GM19328 (cell line): ENCODE results near the gene PTPRN2.

ENCODE experiments used
- ATAC-seq: cut with Tn5 transposase; IDR thresholded peaks from one replicate; pipeline ENCODE4 v1.9.1; 2021; ENCODE audit warnings: mild to moderate bottlenecking, moderate library complexity; ENCODE audit not compliant: unreplicated experiment

The PTPRN2 gene

DNA sequence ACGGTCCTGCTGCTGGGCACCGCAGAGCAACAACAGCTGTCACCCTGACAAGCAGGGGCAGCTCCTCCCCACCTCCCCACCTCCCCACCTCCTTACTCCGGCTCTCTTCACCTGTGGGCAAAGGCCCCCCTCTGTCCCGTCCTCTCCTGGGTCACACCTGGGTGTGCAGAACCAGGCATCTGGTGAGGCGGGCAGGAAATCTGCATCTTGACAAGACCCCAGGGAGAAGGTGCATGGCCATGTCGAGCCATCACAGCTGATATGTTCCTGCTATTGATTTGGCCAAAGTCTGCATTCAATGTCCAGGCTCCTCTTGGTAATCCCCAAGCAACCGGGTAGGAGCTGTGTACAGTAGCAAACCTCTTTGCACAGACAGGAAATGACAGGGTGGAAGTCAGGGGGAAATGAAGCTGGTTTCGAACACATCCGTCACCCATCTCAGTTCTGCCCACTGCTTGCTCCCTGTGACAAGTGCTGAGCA lies 696.7 kb downstream of the PTPRN2 start:
- no peak for ATAC-seq

DNA sequence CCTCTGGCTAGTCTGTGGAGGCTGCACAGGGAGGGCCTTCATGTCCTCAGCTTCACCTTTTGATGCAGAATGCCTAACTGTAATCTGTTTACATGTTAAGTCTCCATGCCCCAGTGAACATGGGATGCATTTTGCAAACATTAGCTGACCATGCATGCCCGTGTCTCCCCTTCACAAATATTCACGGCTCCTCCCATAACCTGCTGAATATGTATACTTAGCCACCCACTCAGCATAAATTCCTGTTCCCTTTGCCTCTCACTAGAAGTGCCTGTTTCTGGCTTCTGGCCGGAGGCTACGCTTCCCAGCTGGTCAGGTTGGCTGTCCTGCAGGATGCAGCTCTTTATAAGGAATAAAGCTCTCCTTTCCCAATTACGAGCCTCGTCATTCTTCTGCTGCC lies 698.1 kb downstream of the PTPRN2 start:
- ATAC-seq: no peak

DNA sequence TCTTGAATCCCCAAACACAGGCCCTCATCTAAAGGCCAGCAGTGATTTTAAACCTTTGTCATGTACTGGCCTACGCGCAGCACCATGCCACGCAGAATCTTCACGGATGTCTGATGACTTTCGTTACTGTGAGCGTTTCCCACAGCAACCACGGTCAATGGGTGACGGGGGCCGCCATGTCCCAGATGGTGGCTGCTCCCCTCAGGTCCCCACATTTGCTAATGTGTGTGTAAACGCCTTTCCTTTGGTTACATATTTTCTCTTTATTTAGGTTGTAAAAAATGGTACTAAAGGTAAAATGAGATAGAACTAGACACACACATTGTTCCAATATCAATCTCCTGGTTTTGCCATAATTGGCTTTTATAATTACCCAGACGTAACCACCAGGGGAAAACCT lies 699.0 kb downstream of the PTPRN2 start:
- no peak for ATAC-seq

DNA sequence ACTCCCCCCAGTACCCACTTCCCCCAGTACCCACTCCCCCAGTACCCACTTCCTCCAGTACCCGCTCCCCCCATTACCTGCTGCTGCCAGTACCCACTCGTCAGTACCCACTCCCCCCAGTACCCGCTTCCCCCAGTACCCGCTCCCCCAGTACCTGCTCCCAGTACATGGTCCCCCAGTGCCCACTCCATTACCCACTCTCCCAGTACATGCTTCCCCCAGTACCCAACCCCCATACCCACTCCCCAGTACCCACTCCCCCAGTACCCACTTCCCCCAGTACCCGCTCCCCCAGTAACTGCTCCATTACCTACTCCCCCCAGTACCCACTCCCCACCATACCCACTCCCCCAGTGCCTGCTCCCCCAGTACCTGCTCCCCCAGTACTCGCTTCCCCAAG lies 700.2 kb downstream of the PTPRN2 start:
- ATAC-seq: no peak

DNA sequence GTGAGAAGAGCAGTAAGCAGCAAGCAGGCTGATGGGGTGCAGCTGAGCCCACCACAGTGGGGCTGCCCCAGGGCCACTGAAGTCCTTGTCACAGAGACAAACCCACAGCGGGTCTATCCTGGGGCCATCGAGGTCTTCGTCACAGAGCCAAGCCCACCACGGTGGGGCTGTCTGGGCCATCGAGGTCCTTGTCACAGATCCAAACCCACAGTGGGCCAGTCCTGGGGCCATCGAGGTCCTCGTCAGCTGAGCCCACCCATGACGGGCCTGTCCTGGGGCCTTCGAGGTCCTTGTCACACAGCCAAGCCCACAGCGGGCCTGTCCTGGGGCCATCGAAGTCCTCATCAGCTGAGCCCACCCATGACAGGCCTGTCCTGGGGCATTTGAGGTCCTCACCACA lies 700.9 kb downstream of the PTPRN2 start:
- no peak for ATAC-seq

DNA sequence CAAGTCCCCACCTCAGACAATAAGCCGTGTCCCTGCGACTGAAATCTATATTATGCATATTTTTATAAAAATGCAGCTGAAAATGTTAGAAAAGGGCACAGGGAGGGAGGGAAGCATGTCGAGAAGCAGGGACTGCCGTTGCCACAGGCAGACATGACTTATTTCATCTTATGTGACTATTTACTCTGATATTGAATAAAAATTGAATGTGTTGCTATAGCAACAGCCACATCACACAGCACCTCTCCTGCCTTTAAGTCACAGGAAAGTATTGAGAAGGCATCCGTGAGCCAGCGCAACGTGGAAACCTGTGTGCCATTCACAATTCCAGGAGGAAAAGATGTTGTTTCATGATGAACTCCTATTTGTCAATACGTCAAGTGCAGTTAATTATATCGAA lies 701.4 kb downstream of the PTPRN2 start:
- no peak for ATAC-seq

DNA sequence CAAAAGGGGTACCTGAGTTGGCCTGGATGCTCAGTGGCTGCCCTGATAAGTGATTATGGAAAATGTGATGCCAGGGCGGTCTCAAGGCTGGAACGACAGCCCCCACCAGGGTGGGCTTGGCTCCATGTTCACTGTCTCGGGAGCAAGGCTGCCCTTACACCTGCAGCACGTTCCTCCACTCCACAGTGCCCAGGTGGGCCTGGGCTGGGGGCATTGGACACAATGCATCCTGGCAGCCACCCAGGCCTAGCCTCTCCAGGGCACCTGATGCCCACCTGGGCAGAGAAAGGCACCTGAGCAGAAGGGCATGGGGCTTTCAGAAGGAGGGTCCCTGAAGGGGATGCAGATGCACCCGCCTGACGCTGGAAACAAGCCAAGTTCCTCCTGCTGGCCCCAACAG lies 702.5 kb downstream of the PTPRN2 start:
- ATAC-seq: no peak

DNA sequence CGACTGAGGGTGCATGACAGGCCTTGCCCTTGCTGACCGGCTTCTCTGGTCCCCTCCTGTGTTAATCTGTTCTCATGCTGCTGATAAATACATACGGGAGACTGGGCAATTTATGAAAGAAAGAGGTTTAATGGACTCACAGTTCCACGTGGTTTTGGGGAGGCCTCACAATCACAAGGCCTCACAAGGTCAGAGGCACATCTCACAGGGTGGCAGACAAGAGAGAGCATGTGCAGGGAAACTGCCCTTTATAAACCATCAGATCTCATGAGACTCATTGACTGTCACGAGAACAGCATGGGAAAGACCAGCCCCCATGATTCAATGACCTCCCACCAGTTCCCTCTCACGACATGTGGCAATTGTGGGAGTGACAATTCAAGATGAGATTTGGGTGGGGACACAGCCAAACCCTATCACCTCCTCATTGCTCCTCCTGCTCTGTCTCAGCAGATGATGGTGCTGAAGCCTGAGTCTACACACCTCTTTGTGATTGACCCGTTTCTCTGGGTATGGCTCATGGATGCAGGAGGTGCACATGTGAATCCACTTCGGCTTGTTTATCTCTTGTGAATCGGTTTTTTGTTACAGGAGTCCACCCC lies 703.1 kb downstream of the PTPRN2 start:
- no peak for ATAC-seq

DNA sequence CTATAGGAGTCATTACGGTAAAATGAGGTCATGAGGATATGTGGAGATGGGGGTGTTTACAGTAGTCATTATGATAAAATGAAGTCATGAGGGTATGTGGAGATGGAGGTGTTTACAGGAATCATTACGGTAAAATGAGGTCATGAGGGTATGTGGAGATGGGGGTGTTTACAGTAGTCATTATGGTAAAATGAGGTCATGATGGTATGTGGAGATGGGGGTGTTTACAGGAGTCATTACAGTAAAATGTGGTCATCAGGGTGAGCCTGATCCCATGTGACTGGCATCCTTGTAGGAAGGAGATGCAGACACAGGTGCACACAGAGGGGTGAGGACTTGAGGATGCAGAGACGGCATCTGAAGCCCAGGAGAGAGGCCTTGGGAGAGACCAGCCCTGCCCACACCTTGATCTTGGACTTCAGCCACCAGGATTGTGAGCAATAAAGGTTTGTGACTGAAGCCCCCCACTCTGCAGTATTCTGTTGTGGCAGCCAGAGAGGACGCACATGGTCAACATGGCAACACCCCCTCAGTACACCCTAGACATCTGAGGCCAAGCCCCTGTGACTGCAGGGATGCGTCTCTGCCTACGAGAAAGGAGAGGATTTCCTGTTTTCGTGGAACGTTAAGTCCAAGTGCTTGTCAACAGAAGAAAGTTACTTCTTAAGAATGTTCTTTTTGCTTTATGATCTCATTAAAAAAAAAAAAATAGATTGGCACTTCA lies 706.4 kb downstream of the PTPRN2 start:
- ATAC-seq: no peak

DNA sequence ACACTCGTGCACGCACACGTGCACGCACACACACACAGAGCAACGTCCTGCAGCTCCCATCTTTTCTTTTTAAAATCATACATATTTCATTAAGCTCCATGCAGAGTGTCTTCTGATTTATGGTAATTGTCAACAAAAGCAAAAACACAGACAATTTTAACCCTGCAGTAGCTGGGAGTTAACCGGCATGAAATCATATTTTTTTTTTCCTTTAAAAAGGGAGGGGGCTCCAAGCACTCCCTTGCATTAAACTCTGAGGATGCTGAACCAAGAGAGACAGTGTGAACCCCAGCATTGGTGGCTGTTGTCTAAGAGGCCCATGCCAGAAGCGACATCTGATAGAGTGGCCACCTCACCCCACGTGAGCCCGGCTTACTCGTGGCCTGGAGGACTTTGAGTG lies 708.2 kb downstream of the PTPRN2 start:
- ATAC-seq: no peak

DNA sequence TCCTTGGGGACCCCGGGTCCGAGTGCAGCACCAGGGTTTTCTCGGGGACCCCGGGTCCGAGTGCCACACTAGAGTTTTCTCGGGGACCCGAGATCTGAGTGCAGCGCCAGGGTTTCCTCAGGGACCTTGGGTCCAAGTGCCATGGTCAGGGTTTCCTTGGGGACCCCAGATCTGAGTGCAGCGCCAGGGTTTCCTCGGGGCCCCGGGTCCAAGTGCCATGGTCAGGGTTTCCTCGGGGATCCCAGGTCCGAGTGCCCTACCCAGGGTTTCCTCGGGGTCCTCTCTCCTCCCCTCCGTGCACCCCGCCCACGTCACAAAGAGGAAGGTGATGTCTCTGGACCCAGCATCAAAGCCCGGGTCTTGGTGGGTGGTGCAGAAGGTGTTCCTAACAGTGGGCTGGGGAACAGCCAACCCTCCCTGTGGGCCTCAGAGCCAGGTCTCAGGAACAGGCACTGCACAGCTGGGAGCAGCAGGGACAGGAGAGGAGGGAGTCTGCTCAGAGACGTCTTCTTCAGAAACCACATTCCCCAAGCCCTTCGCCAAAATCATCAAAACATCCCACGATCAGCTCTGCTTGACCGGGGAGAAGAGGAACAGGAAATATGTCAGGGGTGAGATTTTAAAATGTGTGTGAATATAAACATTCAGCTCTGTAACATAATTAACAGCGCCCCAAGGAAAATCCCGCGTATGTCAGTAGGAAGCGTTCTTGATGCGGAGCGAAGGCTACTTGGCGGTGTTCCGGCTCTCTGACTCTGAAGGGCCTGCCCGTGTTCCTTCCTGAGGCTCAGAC lies 710.1 kb downstream of the PTPRN2 start:
- no peak for ATAC-seq

DNA sequence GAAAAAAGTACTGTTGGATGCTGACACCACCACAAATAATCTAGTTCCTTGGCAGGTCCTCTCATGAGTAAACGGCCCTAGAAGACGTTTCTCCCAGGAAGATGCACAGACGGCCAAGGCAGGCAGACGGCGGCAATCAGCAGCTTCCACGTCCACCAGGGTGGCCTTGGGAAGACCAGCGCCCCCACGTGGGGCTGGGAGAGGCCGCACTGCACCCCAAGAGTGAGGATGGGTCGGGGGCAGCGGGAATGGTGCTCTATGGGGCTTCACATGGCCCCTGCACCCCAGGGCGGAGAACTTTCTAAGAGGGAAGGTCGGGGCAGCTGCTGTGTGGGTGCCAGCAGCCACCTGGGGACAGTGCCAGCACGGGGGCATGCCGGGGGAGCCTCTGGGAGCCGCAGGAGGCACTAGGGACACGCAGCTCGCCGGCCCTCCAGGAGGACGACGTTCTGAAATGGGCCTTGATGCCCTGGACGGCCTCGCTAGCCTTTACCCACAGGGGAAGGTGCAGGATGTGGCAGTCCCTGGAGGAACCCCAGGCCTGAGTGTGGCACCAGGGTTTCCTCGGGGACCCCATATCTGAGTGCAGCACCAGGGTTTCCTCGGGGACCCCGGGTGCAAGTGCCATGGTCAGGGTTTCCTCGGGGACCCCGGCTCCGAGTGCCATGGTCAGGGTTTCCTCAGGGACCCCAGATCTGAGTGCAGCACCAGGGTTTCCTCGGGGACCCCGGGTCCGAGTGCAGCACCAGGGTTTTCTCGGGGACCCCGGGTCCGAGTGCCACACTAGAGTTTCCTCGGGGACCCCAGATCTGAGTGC lies 710.9 kb downstream of the PTPRN2 start:
- no peak for ATAC-seq

DNA sequence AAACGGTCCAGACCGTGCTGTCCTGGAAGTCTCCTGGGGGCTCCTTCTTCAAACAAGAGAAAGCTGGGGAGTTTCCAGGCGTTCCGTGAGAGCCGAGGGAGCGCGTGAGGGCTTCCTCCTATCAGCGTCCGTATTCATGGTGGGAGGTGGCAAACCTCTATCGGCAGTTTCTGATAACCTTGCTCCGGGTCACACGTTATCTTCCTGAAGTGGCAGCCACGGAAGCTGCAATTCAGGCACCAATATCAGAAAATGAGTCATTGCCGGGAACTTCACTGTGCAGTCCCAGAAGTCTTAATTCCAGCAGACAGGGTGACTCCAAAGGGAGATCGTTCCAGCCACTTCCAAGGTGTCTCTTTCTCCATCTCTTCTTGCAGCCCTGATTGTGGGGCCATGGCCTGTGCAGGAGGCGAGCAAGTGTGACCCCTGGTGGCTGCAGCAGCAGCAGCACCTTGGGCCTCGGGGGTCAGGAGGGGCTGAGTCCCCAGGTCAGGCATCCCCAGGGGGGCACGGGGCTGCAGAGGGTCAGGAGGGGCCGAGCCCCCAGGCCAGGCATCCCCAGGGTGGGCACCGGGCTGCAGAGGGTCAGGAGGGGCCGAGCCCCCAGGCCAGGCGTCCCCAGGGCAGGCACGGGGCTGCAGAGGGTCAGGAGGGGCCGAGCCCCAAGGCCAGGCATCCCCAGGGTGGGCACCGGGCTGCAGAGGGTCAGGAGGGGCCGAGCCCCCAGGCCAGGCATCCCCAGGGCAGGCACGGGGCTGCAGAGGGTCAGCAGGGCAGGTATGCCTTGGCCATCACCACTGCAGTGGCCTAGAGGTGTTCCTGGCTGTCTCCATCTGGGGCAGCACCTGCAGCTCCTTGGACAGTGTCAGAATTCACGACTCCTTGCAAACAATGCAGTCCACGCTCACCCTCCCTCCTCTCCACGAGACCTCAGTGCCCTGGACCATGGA lies 712.1 kb downstream of the PTPRN2 start:
- ATAC-seq: no peak

DNA sequence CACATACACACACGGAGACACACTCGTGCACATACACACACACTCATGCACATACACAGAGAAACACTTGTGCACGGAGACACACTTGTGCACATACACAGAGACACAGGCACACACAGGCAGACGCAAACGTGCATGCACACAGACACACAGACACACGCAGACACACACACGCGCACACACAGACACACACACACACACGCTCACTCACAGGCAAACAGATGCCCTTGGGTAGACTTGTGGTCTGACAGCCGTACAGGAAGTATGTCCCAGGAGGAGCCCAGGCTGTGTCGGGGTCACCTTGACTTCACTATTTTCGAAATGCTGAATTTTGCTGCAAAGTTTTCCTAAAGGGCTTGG lies 712.8 kb downstream of the PTPRN2 start:
- ATAC-seq: no peak

DNA sequence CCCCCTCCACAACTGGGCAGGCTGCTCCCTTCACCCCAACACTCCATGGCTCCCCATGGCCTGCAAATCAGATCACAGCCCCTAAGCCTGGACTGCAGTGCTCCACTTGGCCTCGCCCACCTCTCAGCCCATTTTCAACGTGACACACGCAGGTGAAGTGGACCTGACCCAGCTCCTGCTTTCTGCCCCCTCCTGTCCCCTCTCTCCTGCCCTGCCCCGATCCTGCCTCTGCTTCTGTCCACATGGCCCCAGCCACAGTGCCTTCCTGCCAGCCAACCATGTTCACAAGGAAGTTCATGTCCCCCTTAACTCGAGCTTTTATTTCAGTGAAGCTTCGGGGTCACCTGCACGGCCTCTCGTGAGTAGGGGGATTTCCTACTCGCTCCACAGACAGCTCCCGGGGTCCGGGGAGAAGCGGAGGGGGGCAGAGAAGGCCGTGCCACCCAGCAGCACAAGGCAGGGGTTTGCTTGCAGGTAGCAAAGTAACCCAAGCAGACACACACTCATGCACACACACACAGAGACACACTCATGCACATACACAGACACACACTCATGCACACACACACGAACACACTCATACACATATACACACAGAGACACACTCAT lies 713.3 kb downstream of the PTPRN2 start:
- no peak for ATAC-seq

DNA sequence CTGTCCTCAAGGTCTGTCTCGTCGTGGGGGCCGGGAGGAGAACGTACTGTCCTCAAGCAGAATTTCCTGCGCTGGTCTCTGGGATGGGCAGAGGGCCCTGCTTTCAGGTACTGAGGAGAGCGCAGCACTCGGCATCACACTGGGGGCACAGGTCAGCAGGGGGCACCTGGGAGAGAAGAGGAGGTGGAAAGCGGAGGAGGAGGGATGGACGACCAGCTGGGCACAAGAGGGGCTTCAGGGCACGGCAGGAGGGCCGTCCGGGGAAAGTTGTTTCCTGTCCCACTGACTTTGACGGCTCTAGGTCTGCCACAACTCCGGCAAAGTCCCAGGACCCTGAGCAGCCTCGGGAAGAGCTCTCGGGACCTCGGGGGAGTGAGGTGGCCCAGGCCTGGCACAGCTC lies 714.0 kb downstream of the PTPRN2 start:
- no peak for ATAC-seq

DNA sequence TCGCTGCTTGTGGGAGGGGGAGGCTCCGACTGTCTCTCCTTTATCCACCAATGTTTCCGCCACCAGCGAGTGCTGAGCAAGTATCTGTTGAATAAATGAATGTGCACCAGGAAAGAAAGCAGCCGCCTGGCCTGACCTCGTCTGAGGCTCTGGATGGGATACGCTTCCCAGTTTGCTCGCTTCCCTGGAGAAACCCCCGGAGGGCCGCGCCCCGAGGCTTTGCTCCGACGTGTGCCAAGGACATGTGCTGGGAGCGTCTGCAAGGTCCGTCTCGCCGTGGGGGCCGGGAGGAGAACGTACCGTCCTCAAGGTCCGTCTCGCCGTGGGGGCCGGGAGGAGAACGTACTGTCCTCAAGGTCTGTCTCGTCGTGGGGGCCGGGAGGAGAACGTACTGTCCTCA lies 714.4 kb downstream of the PTPRN2 start:
- ATAC-seq: no peak

DNA sequence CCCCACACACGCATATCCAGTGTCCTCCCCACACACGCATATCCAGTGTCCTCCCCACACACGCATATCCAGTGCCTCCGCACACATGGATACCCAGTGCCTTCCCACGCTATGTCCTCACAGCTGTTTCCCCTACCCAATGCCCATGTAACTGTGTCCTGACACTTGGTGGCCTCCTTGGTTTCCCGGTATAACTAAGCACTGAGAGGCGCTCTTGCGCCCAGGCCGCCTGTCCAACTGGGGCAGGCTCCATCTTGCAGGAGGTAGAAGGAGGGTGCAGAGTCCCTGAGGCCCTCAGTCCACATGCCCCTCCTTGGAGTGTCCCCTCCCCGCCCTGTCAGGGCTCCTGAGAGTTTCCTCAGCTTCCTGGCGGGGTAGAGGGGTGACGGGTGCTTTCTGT lies 715.2 kb downstream of the PTPRN2 start:
- no peak for ATAC-seq

DNA sequence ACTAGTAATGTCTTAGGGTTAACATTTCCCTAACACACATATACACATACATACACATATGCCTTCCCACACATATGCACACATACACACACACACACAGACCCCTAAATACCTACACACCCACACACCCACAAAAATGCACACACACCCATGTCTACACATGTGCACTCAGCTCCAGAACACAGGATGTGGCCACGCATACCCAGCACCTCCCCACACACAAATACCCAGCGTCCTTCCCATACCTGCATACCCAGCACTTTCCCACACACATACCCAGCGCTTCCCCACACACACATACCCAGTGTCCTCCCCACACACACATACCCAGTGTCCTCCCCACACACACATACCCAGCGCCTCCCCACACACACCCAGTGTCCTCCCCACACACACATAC lies 715.9 kb downstream of the PTPRN2 start:
- no peak for ATAC-seq
